ENCODE measurements around the gene MAP3K14. TPM values are rescaled to one million over a fixed set of nuclear protein-coding genes. Genes with fewer than 3 reads are reported as not detected.

MAP3K14 gene
- total RNA-seq, 2 donors from 2014 or later = 4.6 to 5.5 TPM

GRCh38 chr17:45317111-45317928 is 500 bp upstream of the MAP3K14 start:
- Mint-ChIP-seq H3K36me3 (ENCODE audit: low read depth) (no peaks in the 10 kb centered on the region), H3K9me3 (no peaks in the 10 kb centered on the region), H3K27me3 (ENCODE audit: insufficient read depth) (peaks cover 21% of the 10 kb centered on the region), H3K4me1 (peaks cover 23% of the 10 kb centered on the region), H3K4me3 (peak overlapping the region; percentile 73), H3K27ac (peak overlapping the region; percentile 91)
- H3K9me3 ChIP-seq (ENCODE audit: control insufficient read depth, low read length) = no peaks in the 10 kb centered on the region
- H3K27ac ChIP-seq (ENCODE audit: low read depth, low read length) = peak overlapping the region; percentile 92
- 1% methylated on average over 18 to 54 of the region's 54 CpGs for WGBS, 2 experiments (ENCODE audit: insufficient coverage in 1 of 2, insufficient read length in 1 of 2)
- H3K4me3 ChIP-seq (ENCODE audit: low read length) = peak overlapping the region; percentile 87
- TF ChIP-seq CTCF (conservative IDR thresholded peaks at IDR 0.05) = no peak
- peak overlapping the region; percentile 66 for H3K9ac ChIP-seq (ENCODE audit: extremely low read depth, low read length, poor library complexity, severe bottlenecking)
- peak; percentile 100 for DNase-seq
- H3K4me1 ChIP-seq (ENCODE audit: control insufficient read depth, insufficient read depth, low read length) = peaks cover 3% of the 10 kb centered on the region
- no peaks in the 10 kb centered on the region for H3K36me3 ChIP-seq (ENCODE audit: control insufficient read depth, insufficient read depth, low read length)
- no peaks in the 10 kb centered on the region for H3K27me3 ChIP-seq (ENCODE audit: control insufficient read depth, insufficient read depth, low read length, poor library complexity, severe bottlenecking)

- H3K9me3 ChIP-seq (ENCODE audit: control insufficient read depth, low read length) = no peaks in the 10 kb centered on the region
- H3K4me3 ChIP-seq (ENCODE audit: low read length) = peak overlapping the region; percentile 87
- peak; percentile 57 for DNase-seq
- Mint-ChIP-seq H3K4me1 (peaks cover 28% of the 10 kb centered on the region), H3K9me3 (no peaks in the 10 kb centered on the region), H3K4me3 (peak overlapping the region; percentile 73), H3K27ac (peak overlapping the region; percentile 53), H3K36me3 (ENCODE audit: low read depth) (no peaks in the 10 kb centered on the region), H3K27me3 (ENCODE audit: insufficient read depth) (peaks cover 9% of the 10 kb centered on the region)
- no peaks in the 10 kb centered on the region for H3K36me3 ChIP-seq (ENCODE audit: control insufficient read depth, insufficient read depth, low read length)
- H3K27me3 ChIP-seq (ENCODE audit: control insufficient read depth, insufficient read depth, low read length, poor library complexity, severe bottlenecking) = no peaks in the 10 kb centered on the region
- peaks cover 3% of the 10 kb centered on the region for H3K4me1 ChIP-seq (ENCODE audit: control insufficient read depth, insufficient read depth, low read length)
- no peak for TF ChIP-seq CTCF (conservative IDR thresholded peaks at IDR 0.05)
- H3K27ac ChIP-seq (ENCODE audit: low read depth, low read length) = no peak overlapping the region
- peak overlapping the region; percentile 54 for H3K9ac ChIP-seq (ENCODE audit: extremely low read depth, low read length, poor library complexity, severe bottlenecking)
- 18 to 30% methylated on average over 10 to 13 of the region's 13 CpGs for WGBS, 2 experiments (ENCODE audit: insufficient coverage in 1 of 2, insufficient read length in 1 of 2)
Observed at GRCh38 chr17:45315648-45316433, 979 bp downstream of the MAP3K14 start.

DNA sequence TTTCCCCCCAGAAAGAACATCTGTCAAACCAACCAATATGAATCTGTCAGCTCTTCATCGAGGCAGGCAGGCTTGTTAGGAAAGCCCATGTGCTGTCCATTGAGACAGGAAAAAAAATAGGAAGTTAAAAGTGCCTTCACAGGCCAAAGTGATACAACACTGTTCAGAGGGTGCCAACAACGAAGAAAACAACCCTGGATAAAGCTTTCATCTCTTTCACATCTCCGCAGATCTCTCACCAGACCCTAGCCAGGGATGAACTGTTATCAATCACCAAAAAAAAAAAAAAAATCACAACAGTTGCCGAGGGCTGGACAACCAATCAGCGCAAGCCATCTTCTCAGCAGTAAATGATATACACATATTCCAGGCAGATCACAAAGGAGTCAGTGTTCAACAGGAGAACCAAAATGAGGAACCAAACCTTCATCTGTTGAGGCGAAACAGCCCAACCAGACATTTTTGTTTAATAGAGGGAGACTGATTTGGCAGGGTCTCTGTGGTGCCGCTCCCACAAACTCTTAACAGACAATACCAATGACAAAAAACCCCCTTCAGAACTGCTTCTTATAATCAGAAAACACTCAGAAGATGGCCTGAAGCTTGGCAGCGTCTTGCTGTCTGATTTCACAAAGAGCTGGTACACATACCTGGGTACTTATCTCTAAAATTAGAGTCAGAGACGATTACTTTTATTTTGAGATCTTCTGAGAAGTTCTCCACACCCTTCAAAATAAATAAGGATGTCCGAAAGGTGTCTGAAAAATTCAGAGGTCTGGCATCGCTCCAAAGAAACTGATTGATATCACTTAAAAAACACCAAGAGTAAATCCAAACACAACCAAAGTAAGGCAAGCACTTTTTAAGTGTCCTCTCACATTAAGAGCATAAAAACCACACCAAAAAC is 1.8 kb downstream of the MAP3K14 start:
- peaks cover 32% of the 10 kb centered on the region for H3K4me1 Mint-ChIP-seq
- Histone ChIP-seq H3K4me1 (ENCODE audit: control insufficient read depth, insufficient read depth, low read length) (peaks cover 3% of the 10 kb centered on the region), H3K27me3 (ENCODE audit: control insufficient read depth, insufficient read depth, low read length, poor library complexity, severe bottlenecking) (no peaks in the 10 kb centered on the region), H3K9me3 (ENCODE audit: control insufficient read depth, low read length) (no peaks in the 10 kb centered on the region), H3K9ac (ENCODE audit: extremely low read depth, low read length, poor library complexity, severe bottlenecking) (no peak overlapping the region), H3K27ac (ENCODE audit: low read depth, low read length) (no peak overlapping the region), H3K4me3 (ENCODE audit: low read length) (peak overlapping the region; percentile 87), H3K36me3 (ENCODE audit: control insufficient read depth, insufficient read depth, low read length) (no peaks in the 10 kb centered on the region)
- no peak for TF ChIP-seq CTCF (conservative IDR thresholded peaks at IDR 0.05)
- H3K9me3 Mint-ChIP-seq = no peaks in the 10 kb centered on the region
- H3K4me3 Mint-ChIP-seq = peak overlapping the region; percentile 73
- H3K36me3 Mint-ChIP-seq (ENCODE audit: low read depth) = no peaks in the 10 kb centered on the region
- WGBS, 2 experiments (ENCODE audit: insufficient coverage in 1 of 2, insufficient read length in 1 of 2) = 93 to 97% methylated on average over 7 to 11 of the region's 11 CpGs
- peaks cover 9% of the 10 kb centered on the region for H3K27me3 Mint-ChIP-seq (ENCODE audit: insufficient read depth)
- H3K27ac Mint-ChIP-seq = no peak overlapping the region
- no peak for DNase-seq
